ENCODE measurements around the gene OR4D2.

OR4D2 gene

GRCh38 chr17:58191241-58191896, 24.6 kb downstream of the OR4D2 start:
- DNase-seq (ENCODE audit: low read depth) = peak; percentile 41
- no peak for TF ChIP-seq CTCF (IDR thresholded peaks at IDR 0.05; ENCODE audit: insufficient read depth, low read depth, low read length, missing control alignments)
- H3K4me3 ChIP-seq (ENCODE audit: low read length) = no peak overlapping the region

GRCh38 chr17:58192612-58193011, 25.8 kb downstream of the OR4D2 start, which contains the start of gene EPX:
Gene EPX, plus strand, starts transcription at chr17:58192726. Its CDS starts 121 bp downstream, at chr17:58192847.
- no peak for DNase-seq (ENCODE audit: low read depth)
- no peak within 1 kb of the TSS for H3K4me3 ChIP-seq (ENCODE audit: low read length)
- no peak for TF ChIP-seq CTCF (IDR thresholded peaks at IDR 0.05; ENCODE audit: insufficient read depth, low read depth, low read length, missing control alignments)

- DNase-seq (ENCODE audit: low read depth) = no peak
- H3K4me3 ChIP-seq (ENCODE audit: low read length) = no peak overlapping the region
- TF ChIP-seq CTCF (IDR thresholded peaks at IDR 0.05; ENCODE audit: insufficient read depth, low read depth, low read length, missing control alignments) = no peak
Measured at GRCh38 chr17:58193641-58194255, 27.0 kb downstream of the OR4D2 start.

- no peak overlapping the region for H3K4me3 ChIP-seq (ENCODE audit: low read length)
- no peak for DNase-seq (ENCODE audit: low read depth)
- no peak for TF ChIP-seq CTCF (IDR thresholded peaks at IDR 0.05; ENCODE audit: insufficient read depth, low read depth, low read length, missing control alignments)
Measured at GRCh38 chr17:58195518-58196123, 28.8 kb downstream of the OR4D2 start.

GRCh38 chr17:58196610-58197009, 29.8 kb downstream of the OR4D2 start:
- no peak for TF ChIP-seq CTCF (IDR thresholded peaks at IDR 0.05; ENCODE audit: insufficient read depth, low read depth, low read length, missing control alignments)
- no peak overlapping the region for H3K4me3 ChIP-seq (ENCODE audit: low read length)
- no peak for DNase-seq (ENCODE audit: low read depth)

- H3K4me3 ChIP-seq (ENCODE audit: low read length) = no peak overlapping the region
- peak; percentile 49 for TF ChIP-seq CTCF (IDR thresholded peaks at IDR 0.05; ENCODE audit: insufficient read depth, low read depth, low read length, missing control alignments)
- peak; percentile 73 for DNase-seq (ENCODE audit: low read depth)
Measured at GRCh38 chr17:58200024-58200633, 33.3 kb downstream of the OR4D2 start.

All from epithelial cell of esophagus (primary cell).